GM23338 (cell line): ENCODE results near the gene AQP3. TPM values are rescaled to one million over a fixed set of nuclear protein-coding genes. Genes with fewer than 3 reads are reported as not detected.

Experiments
- ATAC-seq: fragments of 200-7000 bp; cut with Tn5 transposase; 3 replicates; pipeline ENCODE4 v1.9.1; 2020
- DNase-seq: peaks from one replicate; pipeline ENCODE4 v3.0.0-alpha.2; 2015; ENCODE audit warnings: low spot score
- H2AFZ ChIP-seq: fragments of 200-600 bp; sonication (generic); 2 replicates; pipeline ENCODE4 v1.8.0; 2016; ENCODE audit warnings: antibody characterized with exemption, mild to moderate bottlenecking, moderate library complexity
- H3F3A ChIP-seq: fragments of 200-600 bp; sonication (generic); replicated peaks from 2 replicates; pipeline ENCODE4 v1.8.0; 2017; ENCODE audit warnings: antibody characterized with exemption, mixed run types, low read depth
- H3K27ac ChIP-seq: fragments of 200-600 bp; sonication (generic); 2 replicates; pipeline ENCODE4 v1.6.1; 2016; ENCODE audit warnings: low read depth
- H3K27me3 ChIP-seq: fragments of 200-600 bp; sonication (generic); 2 replicates; pipeline ENCODE4 v1.8.0; 2016; ENCODE audit warnings: mild to moderate bottlenecking, mixed run types, moderate library complexity; ENCODE audit not compliant: insufficient read depth
- H3K36me3 ChIP-seq: fragments of 200-600 bp; sonication (generic); 2 replicates; pipeline ENCODE4 v1.8.0; 2016; ENCODE audit warnings: mild to moderate bottlenecking; ENCODE audit not compliant: insufficient read depth
- H3K4me1 ChIP-seq: fragments of 200-600 bp; sonication (generic); 2 replicates; pipeline ENCODE4 v1.8.0; 2016; ENCODE audit warnings: mild to moderate bottlenecking, moderate library complexity; ENCODE audit not compliant: insufficient read depth
- H3K4me2 ChIP-seq: fragments of 200-600 bp; sonication (generic); 2 replicates; pipeline ENCODE4 v1.7.1; 2017; ENCODE audit warnings: mixed run types
- H3K4me3 ChIP-seq: fragments of 200-600 bp; sonication (generic); 2 replicates; pipeline ENCODE4 v1.6.1; 2016; ENCODE audit warnings: mixed run types
- H3K79me2 ChIP-seq: fragments of 200-600 bp; sonication (generic); replicated peaks from 2 replicates; pipeline ENCODE4 v1.8.0; 2017; ENCODE audit warnings: mild to moderate bottlenecking; ENCODE audit not compliant: insufficient read depth
- H3K9me2 ChIP-seq: fragments of 200-600 bp; sonication (generic); 2 replicates; pipeline ENCODE4 v1.8.0; 2017; ENCODE audit not compliant: insufficient read depth
- H4K20me1 ChIP-seq: fragments of 200-600 bp; sonication (generic); replicated peaks from 2 replicates; pipeline ENCODE4 v1.8.0; 2017; ENCODE audit warnings: mild to moderate bottlenecking; ENCODE audit not compliant: insufficient read depth
- H3K27ac Mint-ChIP-seq: 2 replicates; pipeline ENCODE4 v1.8.0; 2020; ENCODE audit warnings: inconsistent platforms, mild to moderate bottlenecking, moderate library complexity, mixed read lengths
- H3K27me3 Mint-ChIP-seq: 3 replicates; pipeline ENCODE4 v1.8.0; 2022; ENCODE audit warnings: low read depth, mild to moderate bottlenecking, moderate library complexity, mixed read lengths, inconsistent platforms; ENCODE audit not compliant: insufficient read depth, poor library complexity
- H3K36me3 Mint-ChIP-seq: 3 replicates; pipeline ENCODE4 v1.8.0; 2021; ENCODE audit warnings: low read depth, mild to moderate bottlenecking, inconsistent platforms, moderate library complexity, mixed read lengths
- H3K4me1 Mint-ChIP-seq: 3 replicates; pipeline ENCODE4 v1.8.0; 2020; ENCODE audit warnings: mild to moderate bottlenecking, inconsistent platforms, mixed read lengths
- H3K4me3 Mint-ChIP-seq: 3 replicates; pipeline ENCODE4 v1.8.0; 2021; ENCODE audit warnings: moderate library complexity, mild to moderate bottlenecking, inconsistent platforms, mixed read lengths
- H3K9me3 Mint-ChIP-seq: 3 replicates; pipeline ENCODE4 v1.8.0; 2020; ENCODE audit warnings: moderate library complexity, mild to moderate bottlenecking, inconsistent platforms, mixed read lengths
- CREB1 ChIP-seq: fragments of 250-450 bp; sonication (Bioruptor Pico); IDR thresholded peaks from 2 replicates; pipeline ENCODE4 v1.5.0; 2020; ENCODE audit warnings: low read depth, mild to moderate bottlenecking, moderate library complexity
- EZH2 ChIP-seq: fragments of 200-600 bp; sonication (generic); IDR thresholded peaks from one replicate; pipeline ENCODE4 v1.8.0; 2017; ENCODE audit warnings: antibody characterized with exemption, mild to moderate bottlenecking, low read depth; ENCODE audit not compliant: unreplicated experiment
- EZH2phosphoT487 ChIP-seq: fragments of 200-600 bp; sonication (generic); IDR thresholded peaks from one replicate; pipeline ENCODE4 v1.8.1; 2018; ENCODE audit warnings: antibody characterized with exemption; ENCODE audit not compliant: unreplicated experiment
- JUNB ChIP-seq: IDR thresholded peaks from one replicate; pipeline ENCODE4 v1.6.1; 2016; ENCODE audit warnings: antibody characterized with exemption; ENCODE audit not compliant: unreplicated experiment
- NANOG ChIP-seq: IDR thresholded peaks from 2 replicates; pipeline ENCODE4 v1.6.1; 2016; ENCODE audit warnings: antibody characterized with exemption, borderline replicate concordance
- POLR2AphosphoS5 ChIP-seq: IDR thresholded peaks from 2 replicates; pipeline ENCODE4 v1.6.1; 2016; ENCODE audit warnings: antibody characterized with exemption, low read depth
- STAT1 ChIP-seq: IDR thresholded peaks from one replicate; pipeline ENCODE4 v1.6.1; 2016; ENCODE audit warnings: antibody characterized with exemption; ENCODE audit not compliant: unreplicated experiment
- ZNF114 ChIP-seq: fragments of 250-450 bp; sonication (Bioruptor Pico); IDR thresholded peaks from 2 replicates; pipeline ENCODE4 v1.5.0; 2020; ENCODE audit warnings: mild to moderate bottlenecking, moderate library complexity
- ZNF331 ChIP-seq: fragments of 250-450 bp; sonication (Bioruptor Pico); IDR thresholded peaks from 2 replicates; pipeline ENCODE4 v1.5.0; 2020; ENCODE audit warnings: low read depth, mild to moderate bottlenecking, moderate library complexity
- polyA plus RNA-seq: library from polyadenylated mRNA; unstranded; fragments of >200 nt; fragmentation: Nextera tagmentation; extraction: Ambion mirVana; gene quantifications from 2 replicates; pipeline ENCODE4 v1.2.1, GENCODE V29; 2016
- total RNA-seq: library from RNA; depleted of rRNA; stranded (reverse); fragments of >200 nt; shearing (Covaris generic); gene quantifications from 2 replicates; pipeline ENCODE4 v1.2.3, GENCODE V29; 2014
- TF ChIP-seq, protein P1 (sequence below), 2 experiments: fragments of 200-600 bp in 1 of 2; sonication (generic) in 1 of 2; conservative IDR thresholded peaks; 2 replicates each; pipeline versions ENCODE4 v1.5.1 to v1.6.1; 2016 to 2017; ENCODE audit warnings: antibody characterized with exemption in 2 of 2, low read depth in 2 of 2, mild to moderate bottlenecking in 2 of 2, moderate library complexity in 1 of 2
- TF ChIP-seq, protein P2 (sequence below): IDR thresholded peaks from 2 replicates; pipeline ENCODE4 v1.6.1; 2016; ENCODE audit warnings: antibody characterized with exemption
- TF ChIP-seq, protein P3 (sequence below): fragments of 250-450 bp; sonication (Bioruptor Pico); IDR thresholded peaks from 2 replicates; pipeline ENCODE4 v1.5.0; 2020; ENCODE audit warnings: mild to moderate bottlenecking, moderate library complexity
- TF ChIP-seq, protein P4 (sequence below): IDR thresholded peaks from one replicate; pipeline ENCODE4 v1.6.1; 2018; ENCODE audit warnings: antibody characterized with exemption; ENCODE audit not compliant: unreplicated experiment

AQP3 gene
- total and polyA plus RNA-seq, 2 experiments from 2014 or later, result 1.4 to 3.5 TPM

DNA sequence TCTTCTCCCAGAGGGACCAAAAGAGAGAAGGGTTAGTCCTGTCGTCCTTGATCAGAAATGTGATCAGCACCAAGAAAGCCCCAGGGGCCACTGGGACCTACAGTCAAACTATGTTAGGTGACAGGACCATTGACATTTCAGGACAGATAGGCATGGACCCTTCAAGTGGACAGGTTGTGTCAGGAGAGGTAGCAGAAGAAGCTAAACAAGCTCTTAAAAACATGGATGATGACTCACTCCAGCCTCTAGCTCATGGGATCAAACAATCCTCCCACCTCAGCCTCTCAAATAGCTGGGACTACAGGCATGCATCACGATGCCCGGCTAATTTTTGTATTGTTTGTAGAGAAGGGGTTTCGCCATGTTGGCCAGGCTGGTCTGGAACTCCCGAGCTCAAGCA is 2.3 kb upstream of the AQP3 start:
- H3K9me2 ChIP-seq, result no peaks in the 10 kb centered on the region
- no peak overlapping the region for H3K4me2 ChIP-seq
- no peaks in the 10 kb centered on the region for H4K20me1 ChIP-seq
- H3K27me3 ChIP-seq, result peaks cover 26% of the 10 kb centered on the region
- no peaks in the 10 kb centered on the region for H3K79me2 ChIP-seq
- peaks cover 39% of the 10 kb centered on the region for H3K4me1 Mint-ChIP-seq
- TF ChIP-seq ZNF331 (CRISPR knock-in tag) (no peak), EZH2phosphoT487 (no peak), JUNB (no peak), NANOG (no peak), CREB1 (CRISPR knock-in tag) (no peak), EZH2 (no peak), ZNF114 (CRISPR knock-in tag) (no peak), STAT1 (no peak), POLR2AphosphoS5 (no peak)
- TF ChIP-seq, protein P1, sequence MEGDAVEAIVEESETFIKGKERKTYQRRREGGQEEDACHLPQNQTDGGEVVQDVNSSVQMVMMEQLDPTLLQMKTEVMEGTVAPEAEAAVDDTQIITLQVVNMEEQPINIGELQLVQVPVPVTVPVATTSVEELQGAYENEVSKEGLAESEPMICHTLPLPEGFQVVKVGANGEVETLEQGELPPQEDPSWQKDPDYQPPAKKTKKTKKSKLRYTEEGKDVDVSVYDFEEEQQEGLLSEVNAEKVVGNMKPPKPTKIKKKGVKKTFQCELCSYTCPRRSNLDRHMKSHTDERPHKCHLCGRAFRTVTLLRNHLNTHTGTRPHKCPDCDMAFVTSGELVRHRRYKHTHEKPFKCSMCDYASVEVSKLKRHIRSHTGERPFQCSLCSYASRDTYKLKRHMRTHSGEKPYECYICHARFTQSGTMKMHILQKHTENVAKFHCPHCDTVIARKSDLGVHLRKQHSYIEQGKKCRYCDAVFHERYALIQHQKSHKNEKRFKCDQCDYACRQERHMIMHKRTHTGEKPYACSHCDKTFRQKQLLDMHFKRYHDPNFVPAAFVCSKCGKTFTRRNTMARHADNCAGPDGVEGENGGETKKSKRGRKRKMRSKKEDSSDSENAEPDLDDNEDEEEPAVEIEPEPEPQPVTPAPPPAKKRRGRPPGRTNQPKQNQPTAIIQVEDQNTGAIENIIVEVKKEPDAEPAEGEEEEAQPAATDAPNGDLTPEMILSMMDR (conservative IDR thresholded peaks at IDR 0.05; ENCODE audit: low read depth in 2 of 2), result no peak
- TF ChIP-seq, protein P2, sequence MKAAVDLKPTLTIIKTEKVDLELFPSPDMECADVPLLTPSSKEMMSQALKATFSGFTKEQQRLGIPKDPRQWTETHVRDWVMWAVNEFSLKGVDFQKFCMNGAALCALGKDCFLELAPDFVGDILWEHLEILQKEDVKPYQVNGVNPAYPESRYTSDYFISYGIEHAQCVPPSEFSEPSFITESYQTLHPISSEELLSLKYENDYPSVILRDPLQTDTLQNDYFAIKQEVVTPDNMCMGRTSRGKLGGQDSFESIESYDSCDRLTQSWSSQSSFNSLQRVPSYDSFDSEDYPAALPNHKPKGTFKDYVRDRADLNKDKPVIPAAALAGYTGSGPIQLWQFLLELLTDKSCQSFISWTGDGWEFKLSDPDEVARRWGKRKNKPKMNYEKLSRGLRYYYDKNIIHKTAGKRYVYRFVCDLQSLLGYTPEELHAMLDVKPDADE, result no peak
- TF ChIP-seq, protein P3, sequence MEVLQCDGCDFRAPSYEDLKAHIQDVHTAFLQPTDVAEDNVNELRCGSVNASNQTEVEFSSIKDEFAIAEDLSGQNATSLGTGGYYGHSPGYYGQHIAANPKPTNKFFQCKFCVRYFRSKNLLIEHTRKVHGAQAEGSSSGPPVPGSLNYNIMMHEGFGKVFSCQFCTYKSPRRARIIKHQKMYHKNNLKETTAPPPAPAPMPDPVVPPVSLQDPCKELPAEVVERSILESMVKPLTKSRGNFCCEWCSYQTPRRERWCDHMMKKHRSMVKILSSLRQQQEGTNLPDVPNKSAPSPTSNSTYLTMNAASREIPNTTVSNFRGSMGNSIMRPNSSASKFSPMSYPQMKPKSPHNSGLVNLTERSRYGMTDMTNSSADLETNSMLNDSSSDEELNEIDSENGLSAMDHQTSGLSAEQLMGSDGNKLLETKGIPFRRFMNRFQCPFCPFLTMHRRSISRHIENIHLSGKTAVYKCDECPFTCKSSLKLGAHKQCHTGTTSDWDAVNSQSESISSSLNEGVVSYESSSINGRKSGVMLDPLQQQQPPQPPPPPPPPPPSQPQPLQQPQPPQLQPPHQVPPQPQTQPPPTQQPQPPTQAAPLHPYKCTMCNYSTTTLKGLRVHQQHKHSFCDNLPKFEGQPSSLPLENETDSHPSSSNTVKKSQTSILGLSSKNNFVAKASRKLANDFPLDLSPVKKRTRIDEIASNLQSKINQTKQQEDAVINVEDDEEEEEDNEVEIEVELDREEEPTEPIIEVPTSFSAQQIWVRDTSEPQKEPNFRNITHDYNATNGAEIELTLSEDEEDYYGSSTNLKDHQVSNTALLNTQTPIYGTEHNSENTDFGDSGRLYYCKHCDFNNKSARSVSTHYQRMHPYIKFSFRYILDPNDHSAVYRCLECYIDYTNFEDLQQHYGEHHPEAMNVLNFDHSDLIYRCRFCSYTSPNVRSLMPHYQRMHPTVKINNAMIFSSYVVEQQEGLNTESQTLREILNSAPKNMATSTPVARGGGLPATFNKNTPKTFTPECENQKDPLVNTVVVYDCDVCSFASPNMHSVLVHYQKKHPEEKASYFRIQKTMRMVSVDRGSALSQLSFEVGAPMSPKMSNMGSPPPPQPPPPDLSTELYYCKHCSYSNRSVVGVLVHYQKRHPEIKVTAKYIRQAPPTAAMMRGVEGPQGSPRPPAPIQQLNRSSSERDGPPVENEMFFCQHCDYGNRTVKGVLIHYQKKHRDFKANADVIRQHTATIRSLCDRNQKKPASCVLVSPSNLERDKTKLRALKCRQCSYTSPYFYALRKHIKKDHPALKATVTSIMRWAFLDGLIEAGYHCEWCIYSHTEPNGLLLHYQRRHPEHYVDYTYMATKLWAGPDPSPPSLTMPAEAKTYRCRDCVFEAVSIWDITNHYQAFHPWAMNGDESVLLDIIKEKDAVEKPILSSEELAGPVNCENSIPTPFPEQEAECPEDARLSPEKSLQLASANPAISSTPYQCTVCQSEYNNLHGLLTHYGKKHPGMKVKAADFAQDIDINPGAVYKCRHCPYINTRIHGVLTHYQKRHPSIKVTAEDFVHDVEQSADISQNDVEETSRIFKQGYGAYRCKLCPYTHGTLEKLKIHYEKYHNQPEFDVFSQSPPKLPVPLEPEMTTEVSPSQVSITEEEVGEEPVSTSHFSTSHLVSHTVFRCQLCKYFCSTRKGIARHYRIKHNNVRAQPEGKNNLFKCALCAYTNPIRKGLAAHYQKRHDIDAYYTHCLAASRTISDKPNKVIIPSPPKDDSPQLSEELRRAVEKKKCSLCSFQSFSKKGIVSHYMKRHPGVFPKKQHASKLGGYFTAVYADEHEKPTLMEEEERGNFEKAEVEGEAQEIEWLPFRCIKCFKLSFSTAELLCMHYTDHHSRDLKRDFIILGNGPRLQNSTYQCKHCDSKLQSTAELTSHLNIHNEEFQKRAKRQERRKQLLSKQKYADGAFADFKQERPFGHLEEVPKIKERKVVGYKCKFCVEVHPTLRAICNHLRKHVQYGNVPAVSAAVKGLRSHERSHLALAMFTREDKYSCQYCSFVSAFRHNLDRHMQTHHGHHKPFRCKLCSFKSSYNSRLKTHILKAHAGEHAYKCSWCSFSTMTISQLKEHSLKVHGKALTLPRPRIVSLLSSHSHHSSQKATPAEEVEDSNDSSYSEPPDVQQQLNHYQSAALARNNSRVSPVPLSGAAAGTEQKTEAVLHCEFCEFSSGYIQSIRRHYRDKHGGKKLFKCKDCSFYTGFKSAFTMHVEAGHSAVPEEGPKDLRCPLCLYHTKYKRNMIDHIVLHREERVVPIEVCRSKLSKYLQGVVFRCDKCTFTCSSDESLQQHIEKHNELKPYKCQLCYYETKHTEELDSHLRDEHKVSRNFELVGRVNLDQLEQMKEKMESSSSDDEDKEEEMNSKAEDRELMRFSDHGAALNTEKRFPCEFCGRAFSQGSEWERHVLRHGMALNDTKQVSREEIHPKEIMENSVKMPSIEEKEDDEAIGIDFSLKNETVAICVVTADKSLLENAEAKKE, result no peak
- TF ChIP-seq, protein P4, sequence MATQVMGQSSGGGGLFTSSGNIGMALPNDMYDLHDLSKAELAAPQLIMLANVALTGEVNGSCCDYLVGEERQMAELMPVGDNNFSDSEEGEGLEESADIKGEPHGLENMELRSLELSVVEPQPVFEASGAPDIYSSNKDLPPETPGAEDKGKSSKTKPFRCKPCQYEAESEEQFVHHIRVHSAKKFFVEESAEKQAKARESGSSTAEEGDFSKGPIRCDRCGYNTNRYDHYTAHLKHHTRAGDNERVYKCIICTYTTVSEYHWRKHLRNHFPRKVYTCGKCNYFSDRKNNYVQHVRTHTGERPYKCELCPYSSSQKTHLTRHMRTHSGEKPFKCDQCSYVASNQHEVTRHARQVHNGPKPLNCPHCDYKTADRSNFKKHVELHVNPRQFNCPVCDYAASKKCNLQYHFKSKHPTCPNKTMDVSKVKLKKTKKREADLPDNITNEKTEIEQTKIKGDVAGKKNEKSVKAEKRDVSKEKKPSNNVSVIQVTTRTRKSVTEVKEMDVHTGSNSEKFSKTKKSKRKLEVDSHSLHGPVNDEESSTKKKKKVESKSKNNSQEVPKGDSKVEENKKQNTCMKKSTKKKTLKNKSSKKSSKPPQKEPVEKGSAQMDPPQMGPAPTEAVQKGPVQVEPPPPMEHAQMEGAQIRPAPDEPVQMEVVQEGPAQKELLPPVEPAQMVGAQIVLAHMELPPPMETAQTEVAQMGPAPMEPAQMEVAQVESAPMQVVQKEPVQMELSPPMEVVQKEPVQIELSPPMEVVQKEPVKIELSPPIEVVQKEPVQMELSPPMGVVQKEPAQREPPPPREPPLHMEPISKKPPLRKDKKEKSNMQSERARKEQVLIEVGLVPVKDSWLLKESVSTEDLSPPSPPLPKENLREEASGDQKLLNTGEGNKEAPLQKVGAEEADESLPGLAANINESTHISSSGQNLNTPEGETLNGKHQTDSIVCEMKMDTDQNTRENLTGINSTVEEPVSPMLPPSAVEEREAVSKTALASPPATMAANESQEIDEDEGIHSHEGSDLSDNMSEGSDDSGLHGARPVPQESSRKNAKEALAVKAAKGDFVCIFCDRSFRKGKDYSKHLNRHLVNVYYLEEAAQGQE, result no peak
- no peak overlapping the region for H2AFZ ChIP-seq
- H3K27me3 Mint-ChIP-seq, result peaks cover 36% of the 10 kb centered on the region
- no peaks in the 10 kb centered on the region for H3K36me3 ChIP-seq
- H3K27ac ChIP-seq, result no peak overlapping the region
- peaks cover 31% of the 10 kb centered on the region for H3K4me1 ChIP-seq
- no peak for ATAC-seq
- H3F3A ChIP-seq, result 0 out of 2 replicates have a peak, but pooled peaks cover 8% of the 10 kb centered on the region
- no peak for DNase-seq
- H3K27ac Mint-ChIP-seq, result no peak overlapping the region
- no peak overlapping the region for H3K4me3 ChIP-seq
- H3K9me3 Mint-ChIP-seq, result no peaks in the 10 kb centered on the region
- no peaks in the 10 kb centered on the region for H3K36me3 Mint-ChIP-seq
- no peak overlapping the region for H3K4me3 Mint-ChIP-seq
